Activated naive CD4-positive, alpha-beta T cell treated with anti-CD3 and anti-CD28 coated beads, Interleukin-2, amount 10 ng/mL, durations not matched to agents 7 days and 5 days (primary cell): ENCODE measurements around the gene OTX2.

Experiments
- CTCF ChIA-PET: fragments of 350-600 bp; sonication (Branson Sonifier 250); formaldehyde crosslinking; loops from one replicate; lab custom pipeline; 2021; ENCODE audit warnings: antibody characterized with exemption; lab: Charles Lee
- DNase-seq: peaks from one replicate; pipeline ENCODE4 v3.0.0-alpha.2; 2020
- H3K27ac Mint-ChIP-seq: one replicate; pipeline ENCODE4 v1.8.0; 2021; ENCODE audit warnings: mild to moderate bottlenecking, moderate library complexity, mixed read lengths
- H3K27me3 Mint-ChIP-seq: one replicate; pipeline ENCODE4 v1.8.0; 2021; ENCODE audit warnings: mild to moderate bottlenecking, mixed read lengths
- H3K36me3 Mint-ChIP-seq: one replicate; pipeline ENCODE4 v1.8.0; 2021; ENCODE audit warnings: mixed read lengths
- H3K4me1 Mint-ChIP-seq: one replicate; pipeline ENCODE4 v1.8.0; 2021; ENCODE audit warnings: mixed read lengths
- H3K4me3 Mint-ChIP-seq: one replicate; pipeline ENCODE4 v1.8.0; 2021; ENCODE audit warnings: mild to moderate bottlenecking, moderate library complexity, mixed read lengths
- H3K9me3 Mint-ChIP-seq: one replicate; pipeline ENCODE4 v1.8.0; 2021; ENCODE audit warnings: mixed read lengths

OTX2 gene

GRCh38 chr14:56810147-56810719, at the start of gene OTX2:
TSS of gene OTX2 (minus strand) at chr14:56810479. CDS start at chr14:56805456, 5,023 bp downstream.
- Mint-ChIP-seq H3K27me3 (peaks cover 98% of the 10 kb centered on the region), H3K4me3 (peak within 1 kb of the TSS; percentile 48), H3K9me3 (peaks cover 1% of the 10 kb centered on the region), H3K27ac (peak within 1 kb of the TSS; percentile 86), H3K36me3 (peaks cover 20% of the 10 kb centered on the region), H3K4me1 (peaks cover 8% of the 10 kb centered on the region)
- CTCF ChIA-PET: no interaction called here
- DNase-seq: no peak

GRCh38 chr14:56858422-56858821, 48.1 kb upstream of the OTX2 start:
- Mint-ChIP-seq H3K36me3 (no peaks in the 10 kb centered on the region), H3K27me3 (peaks cover 17% of the 10 kb centered on the region), H3K4me1 (no peaks in the 10 kb centered on the region), H3K4me3 (no peak overlapping the region), H3K9me3 (no peaks in the 10 kb centered on the region), H3K27ac (no peak overlapping the region)
- no peak for DNase-seq
- CTCF ChIA-PET: no interaction called here

GRCh38 chr14:56857216-56857615, 46.9 kb upstream of the OTX2 start:
- Mint-ChIP-seq H3K36me3 (no peaks in the 10 kb centered on the region), H3K27ac (no peak overlapping the region), H3K4me3 (no peak overlapping the region), H3K9me3 (no peaks in the 10 kb centered on the region), H3K27me3 (peaks cover 17% of the 10 kb centered on the region), H3K4me1 (no peaks in the 10 kb centered on the region)
- no peak for DNase-seq
- CTCF ChIA-PET: no interaction called here

GRCh38 chr14:56855891-56856461, 45.7 kb upstream of the OTX2 start:
- Mint-ChIP-seq H3K27me3 (peaks cover 17% of the 10 kb centered on the region), H3K27ac (no peak overlapping the region), H3K4me3 (no peak overlapping the region), H3K4me1 (no peaks in the 10 kb centered on the region), H3K9me3 (no peaks in the 10 kb centered on the region), H3K36me3 (no peaks in the 10 kb centered on the region)
- DNase-seq: no peak
- CTCF ChIA-PET: no interaction called here

GRCh38 chr14:56854325-56854724, 44.0 kb upstream of the OTX2 start:
- H3K4me3 Mint-ChIP-seq: no peak overlapping the region
- CTCF ChIA-PET: no interaction called here

GRCh38 chr14:56846970-56847930, 37.0 kb upstream of the OTX2 start:
- CTCF ChIA-PET: no interaction called here
- H3K4me1 Mint-ChIP-seq: no peaks in the 10 kb centered on the region
- no peak overlapping the region for H3K4me3 Mint-ChIP-seq
- H3K27me3 Mint-ChIP-seq: peaks cover 15% of the 10 kb centered on the region
- no peaks in the 10 kb centered on the region for H3K36me3 Mint-ChIP-seq
- H3K9me3 Mint-ChIP-seq: no peaks in the 10 kb centered on the region
- no peak overlapping the region for H3K27ac Mint-ChIP-seq
- no peak for DNase-seq

More at GRCh38 chr14:56854325-56854724, 44.0 kb upstream of the OTX2 start:
- no peak overlapping the region for H3K27ac Mint-ChIP-seq
- no peak for DNase-seq
- no peaks in the 10 kb centered on the region for H3K4me1 Mint-ChIP-seq
- H3K9me3 Mint-ChIP-seq: no peaks in the 10 kb centered on the region
- peaks cover 17% of the 10 kb centered on the region for H3K27me3 Mint-ChIP-seq
- no peaks in the 10 kb centered on the region for H3K36me3 Mint-ChIP-seq

GRCh38 chr14:56844406-56845002, 34.2 kb upstream of the OTX2 start:
- no peak for DNase-seq
- CTCF ChIA-PET: no interaction called here
- no peaks in the 10 kb centered on the region for H3K36me3 Mint-ChIP-seq
- no peaks in the 10 kb centered on the region for H3K9me3 Mint-ChIP-seq
- no peak overlapping the region for H3K27ac Mint-ChIP-seq
- H3K27me3 Mint-ChIP-seq: peaks cover 15% of the 10 kb centered on the region
- no peak overlapping the region for H3K4me3 Mint-ChIP-seq
- no peaks in the 10 kb centered on the region for H3K4me1 Mint-ChIP-seq

- no peak overlapping the region for H3K4me3 Mint-ChIP-seq
- H3K27me3 Mint-ChIP-seq: peaks cover 6% of the 10 kb centered on the region
- CTCF ChIA-PET: no interaction called here
- no peak for DNase-seq
- no peaks in the 10 kb centered on the region for H3K4me1 Mint-ChIP-seq
- H3K9me3 Mint-ChIP-seq: no peaks in the 10 kb centered on the region
- H3K36me3 Mint-ChIP-seq: no peaks in the 10 kb centered on the region
- no peak overlapping the region for H3K27ac Mint-ChIP-seq
These were observed 31.3 kb upstream of the OTX2 start for GRCh38 chr14:56841611-56842010.

GRCh38 chr14:56840221-56840620, 29.9 kb upstream of the OTX2 start:
- no peaks in the 10 kb centered on the region for H3K4me1 Mint-ChIP-seq
- no peaks in the 10 kb centered on the region for H3K9me3 Mint-ChIP-seq
- H3K4me3 Mint-ChIP-seq: no peak overlapping the region
- no peaks in the 10 kb centered on the region for H3K36me3 Mint-ChIP-seq
- H3K27me3 Mint-ChIP-seq: peaks cover 6% of the 10 kb centered on the region
- H3K27ac Mint-ChIP-seq: no peak overlapping the region
- CTCF ChIA-PET: no interaction called here
- no peak for DNase-seq

- H3K4me3 Mint-ChIP-seq: no peak overlapping the region
- no peaks in the 10 kb centered on the region for H3K9me3 Mint-ChIP-seq
- DNase-seq: no peak
- H3K27me3 Mint-ChIP-seq: peaks cover 4% of the 10 kb centered on the region
- H3K27ac Mint-ChIP-seq: no peak overlapping the region
- no peaks in the 10 kb centered on the region for H3K4me1 Mint-ChIP-seq
- CTCF ChIA-PET: no interaction called here
- no peaks in the 10 kb centered on the region for H3K36me3 Mint-ChIP-seq
These were observed 18.9 kb upstream of the OTX2 start for GRCh38 chr14:56829151-56829550.

- no peaks in the 10 kb centered on the region for H3K36me3 Mint-ChIP-seq
- peaks cover 8% of the 10 kb centered on the region for H3K27me3 Mint-ChIP-seq
- H3K9me3 Mint-ChIP-seq: no peaks in the 10 kb centered on the region
- H3K27ac Mint-ChIP-seq: no peak overlapping the region
- no peak overlapping the region for H3K4me3 Mint-ChIP-seq
- CTCF ChIA-PET: no interaction called here
- no peaks in the 10 kb centered on the region for H3K4me1 Mint-ChIP-seq
- DNase-seq: no peak
These were observed 15.9 kb upstream of the OTX2 start for GRCh38 chr14:56826214-56826613.

GRCh38 chr14:56821805-56822610, 11.7 kb upstream of the OTX2 start:
- H3K36me3 Mint-ChIP-seq: no peaks in the 10 kb centered on the region
- H3K9me3 Mint-ChIP-seq: no peaks in the 10 kb centered on the region
- no peaks in the 10 kb centered on the region for H3K4me1 Mint-ChIP-seq
- H3K27me3 Mint-ChIP-seq: peaks cover 27% of the 10 kb centered on the region
- H3K4me3 Mint-ChIP-seq: no peak overlapping the region
- no peak for DNase-seq
- H3K27ac Mint-ChIP-seq: no peak overlapping the region
- CTCF ChIA-PET: no interaction called here

- H3K36me3 Mint-ChIP-seq: no peaks in the 10 kb centered on the region
- H3K4me3 Mint-ChIP-seq: no peak overlapping the region
- no peaks in the 10 kb centered on the region for H3K9me3 Mint-ChIP-seq
- H3K4me1 Mint-ChIP-seq: no peaks in the 10 kb centered on the region
- CTCF ChIA-PET: no interaction called here
- DNase-seq: no peak
- H3K27me3 Mint-ChIP-seq: peaks cover 36% of the 10 kb centered on the region
- no peak overlapping the region for H3K27ac Mint-ChIP-seq
These were observed 10.9 kb upstream of the OTX2 start for GRCh38 chr14:56821177-56821576.
